MM.1S (cell line): Measurements from ENCODE around the gene PPP1R3C.

ENCODE experiments used
- DNase-seq: peaks from one replicate; pipeline ENCODE4 v3.0.0-alpha.2; 2015
- H2AFZ ChIP-seq: fragments of 300-600 bp; sonication (generic); 2 replicates; pipeline ENCODE4 v1.6.0; 2016; ENCODE audit warnings: antibody characterized with exemption, low read length
- H3F3A ChIP-seq: fragments of 300-600 bp; sonication (generic); 2 replicates; pipeline ENCODE4 v1.6.1; 2016; ENCODE audit warnings: mild to moderate bottlenecking, antibody characterized with exemption, low read length, moderate library complexity, mixed read lengths; ENCODE audit not compliant: insufficient read depth
- H3K27ac ChIP-seq: fragments of 300-600 bp; sonication (generic); 2 replicates; pipeline ENCODE4 v1.5.1; 2016; ENCODE audit warnings: mild to moderate bottlenecking, low read length
- H3K27me3 ChIP-seq: fragments of 300-600 bp; sonication (generic); replicated peaks from 2 replicates; pipeline ENCODE4 v1.6.0; 2016; ENCODE audit warnings: low read length; ENCODE audit not compliant: insufficient read depth
- H3K36me3 ChIP-seq: fragments of 300-600 bp; sonication (generic); replicated peaks from 2 replicates; pipeline ENCODE4 v1.6.1; 2016; ENCODE audit warnings: mild to moderate bottlenecking, low read length, mixed read lengths; ENCODE audit not compliant: insufficient read depth
- H3K4me1 ChIP-seq: fragments of 300-600 bp; sonication (generic); 2 replicates; pipeline ENCODE4 v1.6.1; 2016; ENCODE audit warnings: low read length, mixed read lengths
- H3K4me2 ChIP-seq: fragments of 300-600 bp; sonication (generic); 2 replicates; pipeline ENCODE4 v1.6.0; 2016; ENCODE audit warnings: low read depth, low read length
- H3K4me3 ChIP-seq: fragments of 300-600 bp; sonication (generic); 2 replicates; pipeline ENCODE4 v1.5.1; 2016; ENCODE audit warnings: low read length, mixed read lengths
- H3K79me2 ChIP-seq: fragments of 300-600 bp; sonication (generic); 2 replicates; pipeline ENCODE4 v1.6.1; 2016; ENCODE audit warnings: mixed run types, low read length, mixed read lengths
- H3K9ac ChIP-seq: fragments of 300-600 bp; sonication (generic); 2 replicates; pipeline ENCODE4 v1.6.1; 2016; ENCODE audit warnings: low read length, mixed read lengths
- H3K9me2 ChIP-seq: fragments of 300-600 bp; sonication (generic); replicated peaks from 2 replicates; pipeline ENCODE4 v1.6.1; 2016; ENCODE audit warnings: mild to moderate bottlenecking, low read length, mixed read lengths; ENCODE audit not compliant: insufficient read depth
- H3K9me3 ChIP-seq: fragments of 300-600 bp; sonication (generic); replicated peaks from 2 replicates; pipeline ENCODE4 v1.6.1; 2016; ENCODE audit warnings: mild to moderate bottlenecking, low read length, mixed read lengths; ENCODE audit not compliant: insufficient read depth
- H4K20me1 ChIP-seq: fragments of 300-600 bp; sonication (generic); 2 replicates; pipeline ENCODE4 v1.6.1; 2016; ENCODE audit warnings: mild to moderate bottlenecking, low read length, moderate library complexity, mixed read lengths; ENCODE audit not compliant: insufficient read depth
- EZH2 ChIP-seq: fragments of 300-600 bp; sonication (generic); optimal IDR thresholded peaks from 2 replicates; pipeline ENCODE3; 2017; ENCODE audit warnings: low read depth, mild to moderate bottlenecking, antibody characterized with exemption, low read length, mixed read lengths
- EZH2phosphoT487 ChIP-seq: fragments of 300-600 bp; sonication (generic); IDR thresholded peaks from 2 replicates; pipeline ENCODE4 v1.6.1; 2018; ENCODE audit warnings: antibody characterized with exemption, low read length
- TF ChIP-seq, protein P1 (sequence below): fragments of 300-600 bp; sonication (generic); IDR thresholded peaks from 2 replicates; pipeline ENCODE4 v1.5.1; 2016; ENCODE audit warnings: antibody characterized with exemption, low read length, mixed read lengths

Gene PPP1R3C

DNA sequence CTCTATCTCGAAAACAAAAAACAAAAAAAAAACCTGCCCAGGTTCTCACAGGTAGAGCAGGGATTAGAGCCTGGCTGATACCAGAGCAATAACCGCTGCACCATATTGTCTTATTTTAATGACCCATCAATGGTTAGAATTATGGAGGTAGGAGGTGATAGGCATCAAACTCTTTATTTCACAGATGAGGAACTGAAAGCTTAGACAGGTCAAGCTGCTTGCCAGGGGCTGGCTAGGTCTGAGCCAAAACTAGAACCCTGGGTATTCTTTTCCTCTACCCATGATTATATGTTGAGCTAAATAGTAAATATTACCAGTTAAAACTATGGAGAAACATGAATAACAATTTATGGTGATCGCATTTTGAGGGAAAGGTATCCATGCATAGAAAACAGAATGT is 2.0 kb upstream of the PPP1R3C start:
- no peak for DNase-seq
- Histone ChIP-seq H2AFZ (no peak overlapping the region; the same call in 1 of the 2 replicates), H3K9ac (no peak overlapping the region), H3K27ac (no peak overlapping the region), H3K79me2 (no peaks in the 10 kb centered on the region), H3K4me1 (no peaks in the 10 kb centered on the region), H3K9me2 (no peaks in the 10 kb centered on the region), H3K9me3 (no peaks in the 10 kb centered on the region), H3K36me3 (no peaks in the 10 kb centered on the region), H3K27me3 (no peaks in the 10 kb centered on the region), H3K4me2 (no peak overlapping the region), H4K20me1 (no peaks in the 10 kb centered on the region), H3F3A (no peaks in the 10 kb centered on the region), H3K4me3 (no peak overlapping the region)
- TF ChIP-seq EZH2 = no peak
- TF ChIP-seq EZH2phosphoT487 = no peak
- TF ChIP-seq, protein P1, sequence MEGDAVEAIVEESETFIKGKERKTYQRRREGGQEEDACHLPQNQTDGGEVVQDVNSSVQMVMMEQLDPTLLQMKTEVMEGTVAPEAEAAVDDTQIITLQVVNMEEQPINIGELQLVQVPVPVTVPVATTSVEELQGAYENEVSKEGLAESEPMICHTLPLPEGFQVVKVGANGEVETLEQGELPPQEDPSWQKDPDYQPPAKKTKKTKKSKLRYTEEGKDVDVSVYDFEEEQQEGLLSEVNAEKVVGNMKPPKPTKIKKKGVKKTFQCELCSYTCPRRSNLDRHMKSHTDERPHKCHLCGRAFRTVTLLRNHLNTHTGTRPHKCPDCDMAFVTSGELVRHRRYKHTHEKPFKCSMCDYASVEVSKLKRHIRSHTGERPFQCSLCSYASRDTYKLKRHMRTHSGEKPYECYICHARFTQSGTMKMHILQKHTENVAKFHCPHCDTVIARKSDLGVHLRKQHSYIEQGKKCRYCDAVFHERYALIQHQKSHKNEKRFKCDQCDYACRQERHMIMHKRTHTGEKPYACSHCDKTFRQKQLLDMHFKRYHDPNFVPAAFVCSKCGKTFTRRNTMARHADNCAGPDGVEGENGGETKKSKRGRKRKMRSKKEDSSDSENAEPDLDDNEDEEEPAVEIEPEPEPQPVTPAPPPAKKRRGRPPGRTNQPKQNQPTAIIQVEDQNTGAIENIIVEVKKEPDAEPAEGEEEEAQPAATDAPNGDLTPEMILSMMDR = no peak

DNA sequence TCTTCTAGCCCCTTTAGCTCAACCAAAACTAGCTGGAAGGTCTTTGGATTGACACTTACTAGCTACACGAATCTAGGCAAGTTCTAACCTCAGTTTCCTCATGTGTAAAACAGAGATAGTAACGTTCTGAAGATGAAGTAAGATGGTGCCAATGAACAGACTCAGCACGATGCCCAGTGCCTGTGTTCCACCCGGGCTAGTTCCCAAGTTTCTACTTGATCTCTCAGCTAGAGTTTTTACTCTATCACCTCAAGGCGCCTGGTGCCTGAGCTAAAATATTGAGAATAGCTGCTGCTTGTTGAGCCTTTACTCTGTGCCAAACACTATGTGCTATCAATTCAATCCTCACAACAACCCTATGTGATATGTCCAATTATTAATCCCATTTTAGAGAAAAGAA is 1.4 kb upstream of the PPP1R3C start:
- Histone ChIP-seq H3K4me3 (no peak overlapping the region), H4K20me1 (no peaks in the 10 kb centered on the region), H3K27me3 (no peaks in the 10 kb centered on the region), H3F3A (no peaks in the 10 kb centered on the region), H3K9me3 (no peaks in the 10 kb centered on the region), H3K9ac (no peak overlapping the region), H2AFZ (no peak overlapping the region), H3K79me2 (no peaks in the 10 kb centered on the region), H3K4me2 (no peak overlapping the region), H3K9me2 (no peaks in the 10 kb centered on the region), H3K4me1 (no peaks in the 10 kb centered on the region), H3K36me3 (no peaks in the 10 kb centered on the region), H3K27ac (no peak overlapping the region)
- DNase-seq = no peak
- TF ChIP-seq EZH2 (no peak), EZH2phosphoT487 (no peak)
- TF ChIP-seq, protein P1 = no peak

DNA sequence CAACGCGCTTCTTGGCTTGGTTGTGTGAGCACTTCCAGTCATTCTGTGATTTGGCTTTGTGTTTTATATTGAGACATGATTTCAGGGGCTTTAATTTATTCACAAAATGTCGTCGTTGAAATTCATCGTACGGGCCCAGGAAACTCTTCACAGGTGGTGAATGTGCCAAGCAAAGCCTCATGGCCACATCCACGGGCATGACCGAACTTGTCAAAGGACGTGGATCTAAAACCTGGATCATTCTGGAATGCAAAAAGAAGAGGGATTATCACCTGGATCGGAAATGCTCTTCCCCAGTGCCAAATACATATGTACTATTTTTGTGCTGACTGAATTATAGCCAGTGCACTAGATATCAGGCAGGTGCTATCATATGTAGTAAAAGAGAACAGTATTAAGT is 2.2 kb downstream of the PPP1R3C start:
- no peak for DNase-seq
- Histone ChIP-seq H4K20me1 (no peaks in the 10 kb centered on the region), H3K36me3 (no peaks in the 10 kb centered on the region), H3K9me3 (no peaks in the 10 kb centered on the region), H3K27ac (no peak overlapping the region), H3F3A (no peaks in the 10 kb centered on the region), H3K4me3 (no peak overlapping the region), H3K79me2 (no peaks in the 10 kb centered on the region), H3K9ac (no peak overlapping the region), H3K9me2 (no peaks in the 10 kb centered on the region), H3K27me3 (no peaks in the 10 kb centered on the region), H2AFZ (no peak overlapping the region), H3K4me2 (no peak overlapping the region), H3K4me1 (no peaks in the 10 kb centered on the region)
- TF ChIP-seq, protein P1 = no peak
- TF ChIP-seq EZH2phosphoT487 (no peak), EZH2 (no peak)
